ENCODE data around the gene NFAM1. TPM values are rescaled to one million over a fixed set of nuclear protein-coding genes. Genes with fewer than 3 reads are reported as not detected.

The NFAM1 gene
- total and polyA plus RNA-seq, 4 donors = 0.36 to 3.8 (median 2.6) TPM

- 81% methylated on average over 19 of the region's 19 CpGs for WGBS
- no peak overlapping the region for H3K9ac ChIP-seq (ENCODE audit: low read depth in 1 of 2, low read length in 2 of 2)
- no peak overlapping the region for H3K27ac ChIP-seq (ENCODE audit: low read depth in 1 of 2, low read length in 2 of 2)
- TF ChIP-seq RXRA (IDR thresholded peaks at IDR 0.05) (no peak), EGR1 (IDR thresholded peaks at IDR 0.05; ENCODE audit: low read depth in 2 of 2) (no peak), FOXA1 (IDR thresholded peaks at IDR 0.05) (no peak), HNF4G (IDR thresholded peaks at IDR 0.05) (no peak), NR2F2 (IDR thresholded peaks at IDR 0.05) (no peak), JUND (IDR thresholded peaks at IDR 0.05) (no peak), SP1 (IDR thresholded peaks at IDR 0.05) (no peak), MAX (IDR thresholded peaks at IDR 0.05) (no peak), HNF4A (conservative IDR thresholded peaks at IDR 0.05) (no peak), FOXA2 (IDR thresholded peaks at IDR 0.05) (no peak), TAF1 (conservative IDR thresholded peaks at IDR 0.05) (no peak), YY1 (IDR thresholded peaks at IDR 0.05) (no peak), RAD21 (IDR thresholded peaks at IDR 0.05) (no peak), GABPA (IDR thresholded peaks at IDR 0.05 in 1 of 2, conservative IDR thresholded peaks at IDR 0.05 in 1 of 2) (no peak)
- TF ChIP-seq, protein P1, sequence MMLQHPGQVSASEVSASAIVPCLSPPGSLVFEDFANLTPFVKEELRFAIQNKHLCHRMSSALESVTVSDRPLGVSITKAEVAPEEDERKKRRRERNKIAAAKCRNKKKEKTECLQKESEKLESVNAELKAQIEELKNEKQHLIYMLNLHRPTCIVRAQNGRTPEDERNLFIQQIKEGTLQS (IDR thresholded peaks at IDR 0.05) = no peak
- TF ChIP-seq, protein P2, sequence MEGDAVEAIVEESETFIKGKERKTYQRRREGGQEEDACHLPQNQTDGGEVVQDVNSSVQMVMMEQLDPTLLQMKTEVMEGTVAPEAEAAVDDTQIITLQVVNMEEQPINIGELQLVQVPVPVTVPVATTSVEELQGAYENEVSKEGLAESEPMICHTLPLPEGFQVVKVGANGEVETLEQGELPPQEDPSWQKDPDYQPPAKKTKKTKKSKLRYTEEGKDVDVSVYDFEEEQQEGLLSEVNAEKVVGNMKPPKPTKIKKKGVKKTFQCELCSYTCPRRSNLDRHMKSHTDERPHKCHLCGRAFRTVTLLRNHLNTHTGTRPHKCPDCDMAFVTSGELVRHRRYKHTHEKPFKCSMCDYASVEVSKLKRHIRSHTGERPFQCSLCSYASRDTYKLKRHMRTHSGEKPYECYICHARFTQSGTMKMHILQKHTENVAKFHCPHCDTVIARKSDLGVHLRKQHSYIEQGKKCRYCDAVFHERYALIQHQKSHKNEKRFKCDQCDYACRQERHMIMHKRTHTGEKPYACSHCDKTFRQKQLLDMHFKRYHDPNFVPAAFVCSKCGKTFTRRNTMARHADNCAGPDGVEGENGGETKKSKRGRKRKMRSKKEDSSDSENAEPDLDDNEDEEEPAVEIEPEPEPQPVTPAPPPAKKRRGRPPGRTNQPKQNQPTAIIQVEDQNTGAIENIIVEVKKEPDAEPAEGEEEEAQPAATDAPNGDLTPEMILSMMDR (IDR thresholded peaks at IDR 0.05; ENCODE audit: low read depth, low read length, missing input control) = no peak
- TF ChIP-seq, protein P3, sequence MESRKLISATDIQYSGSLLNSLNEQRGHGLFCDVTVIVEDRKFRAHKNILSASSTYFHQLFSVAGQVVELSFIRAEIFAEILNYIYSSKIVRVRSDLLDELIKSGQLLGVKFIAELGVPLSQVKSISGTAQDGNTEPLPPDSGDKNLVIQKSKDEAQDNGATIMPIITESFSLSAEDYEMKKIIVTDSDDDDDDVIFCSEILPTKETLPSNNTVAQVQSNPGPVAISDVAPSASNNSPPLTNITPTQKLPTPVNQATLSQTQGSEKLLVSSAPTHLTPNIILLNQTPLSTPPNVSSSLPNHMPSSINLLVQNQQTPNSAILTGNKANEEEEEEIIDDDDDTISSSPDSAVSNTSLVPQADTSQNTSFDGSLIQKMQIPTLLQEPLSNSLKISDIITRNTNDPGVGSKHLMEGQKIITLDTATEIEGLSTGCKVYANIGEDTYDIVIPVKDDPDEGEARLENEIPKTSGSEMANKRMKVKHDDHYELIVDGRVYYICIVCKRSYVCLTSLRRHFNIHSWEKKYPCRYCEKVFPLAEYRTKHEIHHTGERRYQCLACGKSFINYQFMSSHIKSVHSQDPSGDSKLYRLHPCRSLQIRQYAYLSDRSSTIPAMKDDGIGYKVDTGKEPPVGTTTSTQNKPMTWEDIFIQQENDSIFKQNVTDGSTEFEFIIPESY (IDR thresholded peaks at IDR 0.05) = no peak
- TF ChIP-seq, protein P4, sequence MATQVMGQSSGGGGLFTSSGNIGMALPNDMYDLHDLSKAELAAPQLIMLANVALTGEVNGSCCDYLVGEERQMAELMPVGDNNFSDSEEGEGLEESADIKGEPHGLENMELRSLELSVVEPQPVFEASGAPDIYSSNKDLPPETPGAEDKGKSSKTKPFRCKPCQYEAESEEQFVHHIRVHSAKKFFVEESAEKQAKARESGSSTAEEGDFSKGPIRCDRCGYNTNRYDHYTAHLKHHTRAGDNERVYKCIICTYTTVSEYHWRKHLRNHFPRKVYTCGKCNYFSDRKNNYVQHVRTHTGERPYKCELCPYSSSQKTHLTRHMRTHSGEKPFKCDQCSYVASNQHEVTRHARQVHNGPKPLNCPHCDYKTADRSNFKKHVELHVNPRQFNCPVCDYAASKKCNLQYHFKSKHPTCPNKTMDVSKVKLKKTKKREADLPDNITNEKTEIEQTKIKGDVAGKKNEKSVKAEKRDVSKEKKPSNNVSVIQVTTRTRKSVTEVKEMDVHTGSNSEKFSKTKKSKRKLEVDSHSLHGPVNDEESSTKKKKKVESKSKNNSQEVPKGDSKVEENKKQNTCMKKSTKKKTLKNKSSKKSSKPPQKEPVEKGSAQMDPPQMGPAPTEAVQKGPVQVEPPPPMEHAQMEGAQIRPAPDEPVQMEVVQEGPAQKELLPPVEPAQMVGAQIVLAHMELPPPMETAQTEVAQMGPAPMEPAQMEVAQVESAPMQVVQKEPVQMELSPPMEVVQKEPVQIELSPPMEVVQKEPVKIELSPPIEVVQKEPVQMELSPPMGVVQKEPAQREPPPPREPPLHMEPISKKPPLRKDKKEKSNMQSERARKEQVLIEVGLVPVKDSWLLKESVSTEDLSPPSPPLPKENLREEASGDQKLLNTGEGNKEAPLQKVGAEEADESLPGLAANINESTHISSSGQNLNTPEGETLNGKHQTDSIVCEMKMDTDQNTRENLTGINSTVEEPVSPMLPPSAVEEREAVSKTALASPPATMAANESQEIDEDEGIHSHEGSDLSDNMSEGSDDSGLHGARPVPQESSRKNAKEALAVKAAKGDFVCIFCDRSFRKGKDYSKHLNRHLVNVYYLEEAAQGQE (IDR thresholded peaks at IDR 0.05) = no peak
- H3K4me3 ChIP-seq (ENCODE audit: low read depth in 1 of 3, low read length in 3 of 3) = no peak overlapping the region
- H3K9me3 ChIP-seq (ENCODE audit: control insufficient read depth in 4 of 4, low read length in 3 of 4) = no peaks in the 10 kb centered on the region
- H3K36me3 ChIP-seq (ENCODE audit: control insufficient read depth in 4 of 4, insufficient read depth in 3 of 4, low read depth in 1 of 4, low read length in 3 of 4) = no peaks in the 10 kb centered on the region
- DNase-seq (ENCODE audit: low spot score) = no peak
- peaks cover 0 to 2% (median 0%) of the 10 kb centered on the region in 4 donors for H3K4me1 ChIP-seq (ENCODE audit: control insufficient read depth in 4 of 4, insufficient read depth in 4 of 4, low read length in 3 of 4)
- no peaks in the 10 kb centered on the region for H3K27me3 ChIP-seq (ENCODE audit: control insufficient read depth in 4 of 4, insufficient read depth in 4 of 4, low read length in 3 of 4)
These were observed 30.5 kb downstream of the NFAM1 start for GRCh38 chr22:42401535-42402334.

All from liver (tissue), 9 donors.